ENCODE measurements around the gene NR1H3. TPM values are rescaled to one million over a fixed set of nuclear protein-coding genes. Genes with fewer than 3 reads are reported as not detected.

The NR1H3 gene
- total RNA-seq, 6 donors from 2014 or later = 37.3 to 367 (median 49.2) TPM

- H3K9me3 ChIP-seq = no peaks in the 10 kb centered on the region
- H3K4me3 ChIP-seq = no peak overlapping the region
- DNase-seq (no peak), ATAC-seq (ENCODE audit: low FRiP score in 2 of 2) (no peak)
- no peak for TF ChIP-seq CTCF (IDR thresholded peaks at IDR 0.05)
- no peak for TF ChIP-seq POLR2A (IDR thresholded peaks at IDR 0.05)
- TF ChIP-seq EP300 (IDR thresholded peaks at IDR 0.05) = no peak
- TF ChIP-seq POLR2AphosphoS5 (IDR thresholded peaks at IDR 0.05) = no peak
- WGBS, 2 donors = 92 to 98% methylated on average over 8 of the region's 8 CpGs
- H3K27me3 ChIP-seq = no peaks in the 10 kb centered on the region
- H3K4me1 ChIP-seq = no peaks in the 10 kb centered on the region
- peaks cover 0 to 22% (median 4%) of the 10 kb centered on the region in 4 donors for H3K36me3 ChIP-seq
- H3K27ac ChIP-seq = no peak overlapping the region
These were observed 28.6 kb upstream of the NR1H3 start for GRCh38 chr11:47229161-47229560.

GRCh38 chr11:47233051-47233450, 24.7 kb upstream of the NR1H3 start:
- ATAC-seq (ENCODE audit: low FRiP score in 2 of 2) (no peak), DNase-seq (no peak)
- Histone ChIP-seq H3K27me3 (no peaks in the 10 kb centered on the region), H3K36me3 (peaks cover 0 to 14% (median 8%) of the 10 kb centered on the region in 4 donors), H3K27ac (no peak overlapping the region), H3K9me3 (no peaks in the 10 kb centered on the region), H3K4me3 (no peak overlapping the region), H3K4me1 (no peaks in the 10 kb centered on the region)
- TF ChIP-seq CTCF (IDR thresholded peaks at IDR 0.05) = no peak
- TF ChIP-seq POLR2AphosphoS5 (IDR thresholded peaks at IDR 0.05) = no peak
- no peak for TF ChIP-seq POLR2A (IDR thresholded peaks at IDR 0.05)
- no peak for TF ChIP-seq EP300 (IDR thresholded peaks at IDR 0.05)
- 98 to 100% methylated on average over 4 of the region's 4 CpGs for WGBS, 2 donors

DNA sequence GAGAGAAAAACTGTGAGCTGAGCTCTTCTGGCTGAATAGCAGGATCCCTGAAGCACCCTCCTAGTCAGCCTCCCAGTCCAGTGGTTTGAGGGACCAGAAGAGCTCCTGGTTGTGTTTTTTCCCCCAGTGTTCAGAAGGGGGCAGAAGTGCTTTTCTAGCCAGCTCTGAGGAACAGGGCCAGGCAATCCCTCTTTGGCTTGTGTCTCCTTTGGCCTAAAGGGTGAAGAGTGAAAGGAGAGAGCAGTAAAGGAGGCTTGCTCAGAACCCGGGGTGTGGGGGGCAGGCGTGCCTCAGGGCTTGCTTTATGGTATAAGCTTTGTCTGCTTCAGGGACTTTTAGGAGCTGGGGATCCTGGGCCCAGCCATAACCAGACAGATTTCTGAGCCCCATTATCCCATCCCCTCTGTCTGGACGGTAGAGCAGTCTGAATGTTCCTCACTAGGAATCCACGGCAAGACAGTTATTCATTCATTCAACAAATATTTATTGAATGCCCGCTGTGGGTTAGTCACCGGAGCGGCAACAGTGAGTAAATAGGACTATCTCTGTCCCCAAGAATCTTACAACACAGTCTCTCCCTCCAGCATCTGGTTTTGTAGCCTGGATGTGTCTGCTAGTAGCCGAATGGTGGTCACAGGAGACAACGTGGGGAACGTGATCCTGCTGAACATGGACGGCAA, 23.7 kb upstream of the NR1H3 start:
- Histone ChIP-seq H3K36me3 (peaks cover 2 to 21% (median 12%) of the 10 kb centered on the region in 4 donors), H3K27me3 (no peaks in the 10 kb centered on the region), H3K27ac (no peak overlapping the region), H3K9me3 (no peaks in the 10 kb centered on the region), H3K4me3 (peak overlapping the region in 3 of 4 donors; percentile 7 to 34 (median 19)), H3K4me1 (no peaks in the 10 kb centered on the region)
- no peak for TF ChIP-seq POLR2AphosphoS5 (IDR thresholded peaks at IDR 0.05)
- TF ChIP-seq POLR2A (IDR thresholded peaks at IDR 0.05) = no peak
- no peak for TF ChIP-seq EP300 (IDR thresholded peaks at IDR 0.05)
- TF ChIP-seq CTCF (IDR thresholded peaks at IDR 0.05) = peak in 2 of 6 experiments; percentile 13 to 15
- peak in 1 of 2 donors; percentile 42 for DNase-seq
- ATAC-seq (ENCODE audit: low FRiP score in 2 of 2) = peak; percentile 55 to 73
- 45 to 84% methylated on average over 11 of the region's 11 CpGs for WGBS, 2 donors

GRCh38 chr11:47234669-47235100, 23.1 kb upstream of the NR1H3 start:
- Histone ChIP-seq H3K4me1 (no peaks in the 10 kb centered on the region), H3K36me3 (peaks cover 8 to 27% (median 17%) of the 10 kb centered on the region in 4 donors), H3K27me3 (no peaks in the 10 kb centered on the region), H3K4me3 (peak overlapping the region in 3 of 4 donors; percentile 7 to 34 (median 19)), H3K27ac (no peak overlapping the region), H3K9me3 (no peaks in the 10 kb centered on the region)
- DNase-seq = peak in 1 of 2 donors; percentile 62
- peak; percentile 56 for ATAC-seq (ENCODE audit: low FRiP score in 2 of 2)
- 43 to 57% methylated on average over 11 to 12 of the region's 12 CpGs for WGBS, 2 donors
- TF ChIP-seq POLR2AphosphoS5 (IDR thresholded peaks at IDR 0.05) = no peak
- TF ChIP-seq POLR2A (IDR thresholded peaks at IDR 0.05) = no peak
- no peak for TF ChIP-seq CTCF (IDR thresholded peaks at IDR 0.05)
- no peak for TF ChIP-seq EP300 (IDR thresholded peaks at IDR 0.05)

GRCh38 chr11:47235163-47235562, 22.6 kb upstream of the NR1H3 start:
- H3K27ac ChIP-seq = no peak overlapping the region
- TF ChIP-seq POLR2AphosphoS5 (IDR thresholded peaks at IDR 0.05) (no peak), CTCF (IDR thresholded peaks at IDR 0.05) (no peak), EP300 (IDR thresholded peaks at IDR 0.05) (no peak), POLR2A (IDR thresholded peaks at IDR 0.05) (no peak)
- H3K36me3 ChIP-seq = peaks cover 13 to 32% (median 22%) of the 10 kb centered on the region in 4 donors
- no peaks in the 10 kb centered on the region for H3K27me3 ChIP-seq
- no peaks in the 10 kb centered on the region for H3K4me1 ChIP-seq
- 95% methylated on average over 4 to 12 of the region's 12 CpGs for WGBS, 2 donors
- no peaks in the 10 kb centered on the region for H3K9me3 ChIP-seq
- no peak for DNase-seq
- ATAC-seq (ENCODE audit: low FRiP score in 2 of 2) = no peak
- no peak overlapping the region for H3K4me3 ChIP-seq

All from upper lobe of left lung (tissue), 6 donors.